Left ventricle myocardium inferior (tissue), 1 donor: Measurements from ENCODE around the gene DIS3L. TPM values are rescaled to one million over a fixed set of nuclear protein-coding genes. Genes with fewer than 3 reads are reported as not detected.

Experiments used
- DNase-seq: peaks from one replicate; pipeline ENCODE4 v3.0.0-alpha.2; 2020
- H3K27ac ChIP-seq: fragments of 200-600 bp; replicated peaks from 2 replicates; pipeline ENCODE4 v1.8.0; 2021
- H3K27me3 ChIP-seq: fragments of 200-600 bp; 2 replicates; pipeline ENCODE4 v1.8.0; 2021; ENCODE audit warnings: low read depth
- H3K36me3 ChIP-seq: fragments of 200-600 bp; 2 replicates; pipeline ENCODE4 v1.8.0; 2021
- H3K4me1 ChIP-seq: fragments of 200-600 bp; 2 replicates; pipeline ENCODE4 v1.8.0; 2021
- H3K4me3 ChIP-seq: fragments of 200-600 bp; 2 replicates; pipeline ENCODE4 v1.8.0; 2021; ENCODE audit warnings: mild to moderate bottlenecking, moderate library complexity
- H3K9me3 ChIP-seq: fragments of 200-600 bp; replicated peaks from 2 replicates; pipeline ENCODE4 v1.8.0; 2021
- CTCF ChIP-seq: fragments of 200-600 bp; IDR thresholded peaks from 2 replicates; pipeline ENCODE4 v1.8.0; 2021; ENCODE audit warnings: antibody characterized with exemption, mild to moderate bottlenecking, borderline replicate concordance
- intact Hi-C: fragments of 100-400 bp; cut with micrococcal nuclease; formaldehyde crosslinking; loops from one replicate; pipeline ENCODE4 v1.11.0; 2022
- total RNA-seq: library from RNA; stranded (reverse); fragmentation: NEBNext Ultra II Directional; extraction: Animal tissue kit (Norgen Biotek cat#: 25700); gene quantifications from one replicate; pipeline ENCODE4 v1.2.1, GENCODE V29; 2021
- donor health status: DM: no; HTN: yes; CAD: no; lungs with severe emphysema.

DIS3L gene
- total RNA-seq, 1 donor from 2014 or later, result 36.6 TPM

DNA sequence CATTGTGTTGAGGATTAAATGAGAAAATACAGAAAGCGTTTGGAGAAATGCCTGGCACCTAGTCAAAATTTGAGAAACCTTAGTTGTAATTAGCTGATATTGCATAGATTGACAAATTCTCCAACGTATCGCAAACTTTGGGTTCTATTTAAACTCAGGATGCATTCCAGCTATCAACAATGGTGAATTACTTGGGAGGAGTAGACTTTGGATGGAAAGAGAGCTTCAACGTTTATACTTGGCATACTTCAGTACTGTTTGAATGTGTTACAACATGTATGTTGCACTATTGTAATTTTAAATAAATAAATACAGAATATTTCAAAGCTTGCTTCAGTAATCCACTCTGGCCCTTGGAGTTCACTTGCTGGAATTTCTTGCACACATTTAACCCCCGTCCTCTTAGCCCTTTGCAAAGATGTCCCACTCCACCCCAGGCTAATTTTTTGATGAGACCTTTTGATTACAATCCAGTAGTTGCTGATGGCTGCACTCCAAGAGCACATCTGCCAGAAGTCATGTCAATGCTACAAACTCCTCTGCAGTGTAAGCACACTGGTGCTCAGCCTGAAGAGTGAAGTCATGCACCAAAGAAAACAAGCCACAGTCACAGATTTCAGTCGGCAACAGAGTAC is 4.7 kb upstream of the DIS3L start:
- intact Hi-C loops, result no loop called here
- H3K4me3 ChIP-seq, result no peak overlapping the region
- no peak for DNase-seq
- H3K36me3 ChIP-seq, result no peaks in the 10 kb centered on the region
- H3K4me1 ChIP-seq, result peaks cover 18% of the 10 kb centered on the region
- H3K27me3 ChIP-seq, result no peaks in the 10 kb centered on the region
- H3K27ac ChIP-seq, result no peak overlapping the region
- TF ChIP-seq CTCF, result no peak
- no peaks in the 10 kb centered on the region for H3K9me3 ChIP-seq

DNA sequence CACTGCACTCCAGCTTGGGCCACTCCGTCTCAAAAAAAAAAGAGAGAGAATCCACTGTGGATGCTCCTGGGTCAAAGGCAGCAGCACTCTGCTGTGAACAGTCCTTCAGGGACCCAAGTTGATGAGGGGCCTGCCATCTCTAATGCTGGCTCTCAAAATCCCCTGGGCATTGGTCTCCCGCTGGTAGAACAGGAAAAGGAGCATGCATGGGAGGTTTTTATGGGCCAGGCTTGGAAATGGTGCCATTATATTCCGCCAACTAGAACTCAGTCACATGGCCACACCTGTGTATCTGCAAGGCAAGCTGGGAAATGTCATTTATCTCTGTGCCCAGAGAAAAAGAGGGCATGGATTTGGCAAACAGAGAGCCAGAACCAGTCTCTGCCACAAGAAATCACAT is 3.4 kb upstream of the DIS3L start:
- intact Hi-C loops, result no loop called here
- H3K4me1 ChIP-seq, result peaks cover 31% of the 10 kb centered on the region
- no peaks in the 10 kb centered on the region for H3K27me3 ChIP-seq
- TF ChIP-seq CTCF, result no peak
- no peak for DNase-seq
- H3K36me3 ChIP-seq, result no peaks in the 10 kb centered on the region
- no peak overlapping the region for H3K27ac ChIP-seq
- no peak overlapping the region for H3K4me3 ChIP-seq
- no peaks in the 10 kb centered on the region for H3K9me3 ChIP-seq

DNA sequence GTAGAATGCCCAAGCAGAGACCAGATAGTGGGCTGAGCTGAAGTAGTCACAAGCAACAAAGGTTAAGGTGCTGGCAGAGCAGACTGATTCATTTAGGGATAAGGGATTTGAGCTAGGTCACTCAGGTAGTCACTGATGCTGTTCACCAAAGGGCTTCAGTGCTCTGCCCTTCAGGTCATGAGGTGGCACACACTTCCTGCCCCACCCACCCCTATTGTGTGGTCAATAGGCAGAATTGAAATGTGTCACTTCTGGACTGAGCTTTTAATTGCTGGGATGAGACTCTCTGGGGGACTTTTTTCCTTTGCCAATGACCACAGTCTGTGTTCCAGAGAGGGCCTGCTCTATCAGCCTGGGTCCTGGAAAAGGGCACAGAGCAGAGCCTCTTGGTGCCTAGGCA is 2.9 kb upstream of the DIS3L start:
- Histone ChIP-seq H3K27ac (no peak overlapping the region), H3K4me3 (no peak overlapping the region), H3K9me3 (no peaks in the 10 kb centered on the region), H3K27me3 (no peaks in the 10 kb centered on the region), H3K36me3 (no peaks in the 10 kb centered on the region), H3K4me1 (peaks cover 37% of the 10 kb centered on the region)
- TF ChIP-seq CTCF, result no peak
- intact Hi-C loops, result no loop called here
- no peak for DNase-seq

DNA sequence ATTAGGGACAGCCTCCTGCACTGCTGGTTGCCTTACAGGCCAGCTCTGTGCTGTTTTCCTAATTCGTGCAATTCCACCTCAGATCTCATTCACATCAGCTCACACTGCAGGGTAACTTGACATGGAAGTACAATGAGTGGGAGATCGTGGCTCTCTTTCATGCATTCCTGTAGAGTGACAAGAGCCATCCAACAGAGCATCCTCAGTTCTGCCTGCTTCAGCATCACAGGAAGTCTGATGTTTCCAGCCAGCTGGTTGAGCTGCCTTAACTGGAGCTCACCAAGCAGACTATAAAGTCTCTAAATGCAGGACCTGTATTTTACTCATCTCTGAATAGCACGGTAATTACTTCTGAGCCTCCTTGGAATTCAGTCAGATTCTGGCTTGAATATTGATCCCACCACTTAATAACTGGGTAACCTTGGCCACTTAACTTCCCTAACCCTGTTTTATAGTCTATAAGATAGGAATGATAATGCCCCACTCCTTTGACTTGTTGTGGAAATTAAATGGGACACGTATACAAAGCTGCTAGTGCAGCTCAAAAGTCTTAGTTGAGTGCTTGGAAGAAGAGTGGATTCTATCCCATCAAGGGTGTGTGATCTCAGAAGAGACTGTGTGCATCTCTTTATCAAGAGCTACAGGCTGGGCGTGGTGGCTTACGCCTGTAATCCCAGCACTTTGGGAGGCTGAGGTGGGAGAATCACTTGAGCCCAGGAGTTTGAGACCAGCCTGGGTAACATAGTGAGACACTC is 1.4 kb upstream of the DIS3L start:
- H3K27me3 ChIP-seq, result no peaks in the 10 kb centered on the region
- intact Hi-C loops, result no loop called here
- no peak for TF ChIP-seq CTCF
- H3K9me3 ChIP-seq, result no peaks in the 10 kb centered on the region
- peak overlapping the region; percentile 95 for H3K27ac ChIP-seq
- no peak for DNase-seq
- H3K4me3 ChIP-seq, result peak overlapping the region; percentile 85
- H3K4me1 ChIP-seq, result peaks cover 43% of the 10 kb centered on the region
- H3K36me3 ChIP-seq, result no peaks in the 10 kb centered on the region

DNA sequence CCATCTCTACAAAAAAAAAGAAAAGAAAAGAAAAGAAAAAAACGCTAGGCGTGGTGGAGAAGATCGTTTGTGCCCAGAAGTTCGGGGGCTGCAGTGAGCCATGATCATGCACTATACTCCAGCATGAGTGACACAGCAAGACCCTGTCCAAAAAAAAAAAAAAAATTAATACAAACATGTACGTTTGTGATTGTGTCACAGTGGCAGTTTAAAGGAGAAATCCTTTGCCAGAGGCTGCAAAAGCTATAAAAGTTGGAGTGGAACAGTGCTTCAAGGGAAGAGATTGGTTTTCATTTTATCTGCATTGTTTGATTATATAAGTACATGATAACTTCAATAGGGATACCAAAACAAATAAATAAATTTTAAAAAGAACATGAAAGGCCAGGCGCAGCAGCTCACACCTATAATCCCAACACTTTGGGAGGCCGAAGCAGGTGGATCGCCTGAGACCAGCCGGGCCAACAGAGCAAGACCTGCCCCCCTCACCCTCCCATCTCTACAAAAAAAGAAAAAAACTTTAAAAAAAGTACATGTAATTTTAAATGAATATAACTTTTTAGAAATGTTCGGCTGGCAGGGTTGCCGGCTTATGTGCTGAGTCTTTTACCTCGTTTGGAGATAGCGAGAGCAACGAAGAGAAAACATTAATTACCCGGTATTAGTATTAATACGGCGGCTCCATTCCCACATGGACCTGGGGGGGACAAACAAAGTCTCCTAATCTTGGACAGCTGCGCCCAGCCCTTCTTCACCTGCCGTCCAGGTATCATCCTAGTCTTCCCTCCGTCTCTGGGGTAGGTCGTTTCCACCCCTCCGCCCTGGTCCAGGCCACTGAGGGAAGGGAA is 573 bp upstream of the DIS3L start:
- no peaks in the 10 kb centered on the region for H3K36me3 ChIP-seq
- no peaks in the 10 kb centered on the region for H3K9me3 ChIP-seq
- TF ChIP-seq CTCF, result no peak
- peak overlapping the region; percentile 95 for H3K27ac ChIP-seq
- H3K4me1 ChIP-seq, result peaks cover 43% of the 10 kb centered on the region
- DNase-seq, result no peak
- intact Hi-C loops, result no loop called here
- H3K27me3 ChIP-seq, result no peaks in the 10 kb centered on the region
- H3K4me3 ChIP-seq, result peak overlapping the region; percentile 85
